WI38 (cell line): ENCODE data around the gene SH2B2.

Experiments
- H3K4me3 ChIP-seq: 2 replicates; pipeline ENCODE4 v1.5.1; 2011; ENCODE audit warnings: low read depth, mild to moderate bottlenecking, control low read depth, low read length
- CTCF ChIP-seq: IDR thresholded peaks from 2 replicates; pipeline ENCODE4 v1.5.1; 2012; ENCODE audit warnings: low read depth, mild to moderate bottlenecking, control low read depth, low read length

Gene SH2B2

GRCh38 chr7:102302025-102302424, 15.4 kb downstream of the SH2B2 start:
- no peak for TF ChIP-seq CTCF
- no peak overlapping the region for H3K4me3 ChIP-seq

- no peak overlapping the region for H3K4me3 ChIP-seq
- TF ChIP-seq CTCF: no peak
These were observed 17.2 kb downstream of the SH2B2 start for GRCh38 chr7:102303669-102304422.

- H3K4me3 ChIP-seq: no peak overlapping the region
- no peak for TF ChIP-seq CTCF
These were observed 18.0 kb downstream of the SH2B2 start for GRCh38 chr7:102304668-102305067.

- TF ChIP-seq CTCF: no peak
- no peak overlapping the region for H3K4me3 ChIP-seq
These were observed 19.0 kb downstream of the SH2B2 start for GRCh38 chr7:102305414-102306268.

- peak overlapping the region; percentile 34 for H3K4me3 ChIP-seq
- TF ChIP-seq CTCF: no peak
These were observed 20.4 kb downstream of the SH2B2 start for GRCh38 chr7:102306916-102307677.

- H3K4me3 ChIP-seq: no peak overlapping the region
- no peak for TF ChIP-seq CTCF
These were observed 23.7 kb downstream of the SH2B2 start for GRCh38 chr7:102310414-102310815.
